NCI-H187 treated with DMSO at 0.1 percent for 48 hours (cell line): ENCODE data around the gene AOPEP.
A peak's percentile ranks its signal among the peaks of the same experiment; 100 is the strongest.
"Not testable (repeated sequence)": the region's sequence is repeated elsewhere in the genome, so short reads cannot be mapped to it uniquely, and the experiment has no call there.

Experiments used
- DNase-seq: peaks from one replicate; lab custom pipeline; 2025; lab: John Stamatoyannopoulos, UW

AOPEP gene

DNA sequence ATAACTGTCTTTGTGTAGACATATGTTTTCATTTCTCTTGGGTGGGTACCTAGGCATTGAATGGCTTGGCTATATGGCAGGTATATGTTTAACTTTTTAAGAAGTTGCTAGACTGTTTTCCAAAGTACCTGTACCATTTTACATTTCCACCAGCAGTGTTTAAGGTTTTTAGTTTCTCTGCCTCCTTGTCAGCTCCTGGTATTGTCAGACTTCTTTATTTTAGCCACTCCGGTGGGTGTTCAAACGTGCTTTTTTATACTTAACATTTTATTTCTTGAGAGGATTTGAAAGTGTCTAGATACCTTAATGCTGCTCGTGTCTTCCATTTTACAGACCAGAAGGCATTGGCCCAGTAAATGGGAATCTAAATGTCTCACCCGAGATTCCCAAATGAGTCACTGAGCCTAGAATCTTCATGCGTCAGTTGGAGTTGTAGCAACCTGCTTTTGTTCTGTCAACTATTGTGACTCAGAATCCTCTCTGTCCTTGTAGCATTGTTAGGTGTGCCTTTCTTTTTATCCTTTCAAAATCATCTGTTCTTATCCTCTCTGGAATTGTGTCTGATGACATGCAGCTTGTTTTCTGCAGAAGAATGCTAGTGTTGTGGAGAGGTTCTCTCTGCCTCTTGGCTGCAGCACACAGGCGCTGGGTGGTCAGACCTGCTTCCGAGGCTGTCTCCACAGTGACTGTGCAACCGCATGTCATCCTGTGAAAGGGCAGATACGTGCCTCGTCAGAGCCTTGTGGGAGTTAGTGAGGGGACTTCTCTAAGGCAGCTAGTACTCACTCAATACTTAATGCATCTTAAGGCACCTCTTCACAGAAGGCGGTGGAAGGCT is 291.8 kb downstream of the AOPEP start:
- no peak for DNase-seq

- DNase-seq: not testable (repeated sequence)
These were observed 294.1 kb downstream of the AOPEP start for GRCh38 chr9:95020644-95021043.

DNA sequence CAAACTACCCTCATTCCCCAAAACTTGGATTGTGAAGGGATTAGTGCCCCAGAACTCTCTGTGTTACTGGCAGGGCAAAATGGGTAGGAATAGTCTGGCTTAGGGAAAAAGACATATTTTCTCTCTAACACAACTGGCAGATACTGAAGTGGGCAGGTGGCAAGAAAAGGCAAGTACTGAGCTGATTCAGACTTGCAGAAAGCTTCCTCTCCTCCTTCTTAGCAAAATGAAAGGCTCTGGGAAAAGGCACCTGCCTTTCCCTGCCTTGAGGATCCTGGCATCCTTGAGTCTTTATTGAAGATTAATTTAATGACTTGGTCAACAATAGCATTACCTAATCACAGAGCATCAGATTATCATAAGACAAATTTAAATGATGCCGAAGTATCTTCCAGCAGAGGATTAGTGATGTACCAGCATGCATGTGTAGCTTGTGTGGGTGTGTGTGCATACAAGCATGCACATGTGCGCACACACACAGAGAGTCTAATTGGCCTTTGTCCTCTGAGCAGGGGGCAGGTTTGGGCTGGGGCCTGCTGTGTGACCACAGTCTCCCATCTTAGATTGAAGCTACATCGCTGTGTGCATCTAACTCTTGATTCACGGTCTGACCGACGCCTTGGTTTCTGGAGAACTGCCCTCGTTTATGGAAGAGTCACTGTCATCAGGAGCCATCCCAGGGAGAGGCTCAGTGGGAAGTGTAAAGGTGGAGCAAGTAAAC is 294.8 kb downstream of the AOPEP start:
- DNase-seq: no peak

GRCh38 chr9:95022657-95023056 is 296.2 kb downstream of the AOPEP start:
- DNase-seq: no peak

GRCh38 chr9:95023217-95024003 is 296.9 kb downstream of the AOPEP start:
- DNase-seq: no peak

GRCh38 chr9:95024097-95024671 is 297.7 kb downstream of the AOPEP start:
- no peak for DNase-seq

- DNase-seq: no peak
These were observed 299.0 kb downstream of the AOPEP start for GRCh38 chr9:95025213-95026147.

DNA sequence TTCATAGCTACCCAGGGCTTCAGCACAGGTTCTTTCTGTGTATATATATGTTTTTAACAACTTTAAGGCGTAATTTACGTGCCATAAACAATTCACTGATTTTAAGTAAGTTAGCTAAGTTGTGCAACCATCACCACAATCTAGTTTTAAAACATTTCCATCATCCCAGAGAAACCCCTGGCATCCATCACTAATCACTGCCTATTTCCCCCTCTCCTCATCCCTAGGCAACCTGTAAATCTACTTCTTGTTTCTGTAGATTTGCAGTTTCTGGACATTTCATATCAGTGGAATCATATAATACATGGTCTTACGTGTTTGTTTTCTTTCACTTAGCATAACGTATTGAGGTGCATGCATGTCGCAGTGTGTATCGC is 299.6 kb downstream of the AOPEP start:
- no peak for DNase-seq

GRCh38 chr9:95027914-95028852 is 301.7 kb downstream of the AOPEP start:
- no peak for DNase-seq

- DNase-seq: peak; percentile 48
These were observed 302.3 kb downstream of the AOPEP start for GRCh38 chr9:95028853-95029219.

DNA sequence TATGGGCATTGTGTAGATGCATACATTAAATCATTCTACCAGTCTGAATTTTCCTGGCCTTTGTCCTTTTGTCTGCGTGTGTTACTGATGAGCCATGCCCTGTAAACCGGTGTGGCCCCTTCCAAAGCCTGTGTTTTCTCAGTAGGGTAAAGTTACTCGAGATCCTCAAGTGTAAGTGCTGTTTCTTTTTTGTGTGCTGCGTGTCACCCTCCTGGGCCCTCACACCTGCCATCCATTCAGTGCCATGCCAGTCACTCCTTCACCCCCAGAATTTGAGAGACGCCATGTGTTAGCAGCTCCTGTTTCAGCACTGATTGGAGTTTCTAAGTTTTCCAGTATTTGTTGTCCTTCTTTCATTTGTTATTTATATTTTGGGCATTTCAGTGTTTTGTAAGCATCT is 302.8 kb downstream of the AOPEP start:
- DNase-seq: peak; percentile 48

DNA sequence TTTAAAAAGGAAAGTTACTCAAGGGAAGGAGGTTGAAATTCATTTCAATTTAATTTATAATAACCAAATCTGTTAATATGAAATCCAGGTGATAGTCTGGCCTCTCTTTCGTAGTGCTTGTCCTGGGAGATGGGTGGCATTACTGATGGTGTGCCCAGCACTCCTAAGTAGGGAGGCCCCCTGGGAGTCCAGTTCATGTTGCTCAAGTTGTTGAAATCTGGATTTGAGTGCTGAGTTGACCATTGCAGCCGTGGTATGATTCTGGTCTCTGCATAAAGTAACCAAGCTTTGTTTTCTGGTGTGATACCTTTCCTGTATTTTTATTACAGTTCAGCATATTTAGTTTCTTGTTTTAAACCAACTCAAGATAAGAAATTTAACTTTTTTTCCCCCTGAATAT is 303.2 kb downstream of the AOPEP start:
- DNase-seq: no peak

GRCh38 chr9:95030344-95030743 is 303.8 kb downstream of the AOPEP start:
- DNase-seq: no peak

- DNase-seq: no peak
These were observed 304.6 kb downstream of the AOPEP start for GRCh38 chr9:95030920-95031642.

DNA sequence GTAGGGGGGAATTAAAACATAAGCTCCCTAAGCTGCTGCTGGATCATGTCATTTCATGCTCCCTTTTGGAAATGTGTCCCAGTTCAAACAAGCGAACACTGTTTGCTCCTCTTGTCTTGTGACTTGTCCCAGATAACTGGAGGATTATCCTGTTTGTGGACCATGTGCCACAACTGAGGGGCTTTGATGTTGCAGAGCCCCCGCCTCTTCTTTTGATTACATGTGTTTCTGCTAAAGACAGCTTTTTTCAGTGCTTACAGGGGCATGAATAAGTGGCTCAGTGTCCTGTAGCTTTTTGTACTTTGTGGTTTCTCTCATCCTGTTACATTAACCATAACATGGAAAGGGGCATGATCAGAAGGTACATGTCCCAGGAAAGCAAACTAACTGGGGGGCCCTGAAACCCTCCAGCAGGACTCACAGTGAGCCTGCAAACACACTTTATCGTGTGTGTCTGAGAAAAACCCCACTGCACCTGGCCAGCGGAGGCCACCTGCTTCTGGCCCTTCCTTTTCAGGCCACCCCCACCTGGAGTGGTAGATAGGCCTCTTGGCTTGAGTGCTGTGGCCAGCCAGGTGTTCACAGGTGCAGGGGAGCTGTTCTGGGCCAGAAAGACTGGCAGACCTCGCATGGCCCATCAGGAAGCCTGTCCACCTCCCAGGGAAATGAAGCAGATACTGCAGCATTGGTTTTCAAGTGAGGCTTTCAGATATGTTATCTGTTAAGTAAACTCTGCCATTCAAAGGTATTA is 305.4 kb downstream of the AOPEP start:
- DNase-seq: peak; percentile 32

DNA sequence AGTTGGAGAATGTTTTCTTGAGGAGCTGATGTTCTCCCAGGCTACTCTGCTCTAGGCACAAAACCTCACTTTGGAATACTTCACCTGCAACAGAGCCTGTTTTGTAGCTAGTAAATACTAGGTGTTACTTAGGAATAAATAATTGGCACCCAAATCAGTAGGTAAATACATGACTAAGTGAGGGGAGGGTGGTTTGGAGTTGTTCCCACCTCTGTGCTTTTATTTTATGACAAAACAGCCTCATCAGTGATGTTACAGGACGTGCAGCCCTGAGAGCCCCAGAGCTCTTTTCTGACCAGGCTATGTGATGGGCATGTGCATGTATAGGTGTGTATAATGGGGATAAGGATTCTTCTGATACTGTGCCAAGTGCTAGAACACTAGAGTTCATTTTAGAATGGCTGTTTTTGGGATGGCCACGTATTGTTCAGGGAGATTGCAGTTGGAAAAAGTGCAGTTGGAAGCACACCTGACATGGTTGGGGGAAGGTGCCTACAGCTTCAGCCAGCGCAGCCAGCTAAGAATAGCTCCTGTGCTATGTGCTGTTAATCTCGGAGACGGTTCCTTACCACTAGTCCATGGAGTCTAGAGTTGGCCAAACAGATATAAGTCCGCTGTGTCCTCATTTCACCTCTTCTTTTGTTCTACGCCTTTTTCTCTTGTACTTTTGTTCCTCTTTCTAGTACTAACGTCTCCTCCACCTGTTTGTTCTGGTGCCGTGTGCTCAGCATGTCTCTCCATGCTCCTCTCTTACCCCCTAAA is 306.3 kb downstream of the AOPEP start:
- no peak for DNase-seq

DNA sequence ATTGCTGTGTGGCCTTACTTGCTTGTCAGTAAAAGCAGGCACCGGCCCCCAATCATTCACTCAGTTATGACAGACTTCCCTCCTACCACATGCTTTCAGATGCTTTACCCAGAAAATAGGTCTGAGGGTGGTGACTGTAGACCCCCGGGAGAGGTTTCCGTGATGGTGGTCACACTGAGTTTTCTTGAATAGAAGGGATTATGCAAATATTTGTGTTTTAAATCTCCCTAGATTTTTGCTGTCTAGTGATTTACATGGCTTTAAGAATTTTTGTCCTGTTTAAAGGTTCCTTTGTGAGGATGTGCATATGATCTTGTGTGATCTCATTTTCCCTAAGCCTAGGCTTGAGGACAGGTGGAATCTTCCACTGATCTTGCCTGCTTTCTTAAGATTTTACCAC is 309.3 kb downstream of the AOPEP start:
- no peak for DNase-seq

GRCh38 chr9:95036676-95037075 is 310.2 kb downstream of the AOPEP start:
- no peak for DNase-seq
